A673 (cell line): ENCODE measurements around the gene NACC2. TPM values are rescaled to one million over a fixed set of nuclear protein-coding genes. Genes with fewer than 3 reads are reported as not detected.

ENCODE experiments used
- BruUV-seq: library from RNA; stranded (reverse); fragments of 400-500 nt; replicated peaks from 2 replicates; lab custom pipeline; 2021; lab: Mats Ljungman, UMichigan
- CTCF ChIA-PET: fragments of 300-600 bp; sonication (Branson Sonifier 250); formaldehyde crosslinking; loops from one replicate; lab custom pipeline; 2022; ENCODE audit warnings: antibody characterized with exemption; lab: Charles Lee
- POLR2A ChIA-PET: fragments of 300-600 bp; sonication (Branson Sonifier 250); formaldehyde crosslinking; loops from one replicate; lab custom pipeline; 2022; ENCODE audit warnings: antibody characterized with exemption; ENCODE audit not compliant: low non-redundant PET; lab: Charles Lee
- DNase-seq: peaks from one replicate; pipeline ENCODE4 v3.0.0-alpha.2; 2015; ENCODE audit warnings: low spot score
- H3K27ac ChIP-seq: fragments of 200-600 bp; sonication (generic); 2 replicates; pipeline ENCODE4 v1.5.1; 2016; ENCODE audit warnings: mixed run types, low read depth, mild to moderate bottlenecking, mixed read lengths, antibody characterized with exemption, low read length; ENCODE audit not compliant: poor library complexity, severe bottlenecking
- H3K27me3 ChIP-seq: fragments of 200-600 bp; sonication (generic); replicated peaks from 2 replicates; pipeline ENCODE4 v1.6.1; 2017; ENCODE audit warnings: mixed run types, low read depth, mild to moderate bottlenecking, mixed read lengths, antibody characterized with exemption, low read length; ENCODE audit not compliant: insufficient read depth, poor library complexity
- H3K36me3 ChIP-seq: fragments of 200-600 bp; sonication (generic); 2 replicates; pipeline ENCODE4 v1.6.1; 2016; ENCODE audit warnings: mixed run types, mild to moderate bottlenecking, mixed read lengths, antibody characterized with exemption, low read length; ENCODE audit not compliant: insufficient read depth, poor library complexity, severe bottlenecking
- H3K4me1 ChIP-seq: fragments of 200-600 bp; sonication (generic); 2 replicates; pipeline ENCODE4 v1.6.1; 2017; ENCODE audit warnings: mixed run types, mild to moderate bottlenecking, mixed read lengths, antibody characterized with exemption, low read length; ENCODE audit not compliant: insufficient read depth, poor library complexity, severe bottlenecking
- H3K4me3 ChIP-seq: fragments of 200-600 bp; sonication (generic); 2 replicates; pipeline ENCODE4 v1.5.1; 2016; ENCODE audit warnings: low read depth, mixed run types, mild to moderate bottlenecking, mixed read lengths, low read length; ENCODE audit not compliant: poor library complexity, severe bottlenecking
- H3K9me3 ChIP-seq: fragments of 200-600 bp; sonication (generic); 2 replicates; pipeline ENCODE4 v1.6.1; 2016; ENCODE audit warnings: mixed run types, low read depth, mild to moderate bottlenecking, mixed read lengths, antibody characterized with exemption, low read length; ENCODE audit not compliant: poor library complexity, severe bottlenecking
- CTCF ChIP-seq: fragments of 300-800, 200-600 bp; sonication (generic); conservative IDR thresholded peaks from 2 replicates; pipeline ENCODE4 v1.5.1; 2017; ENCODE audit warnings: low read depth, mild to moderate bottlenecking, antibody characterized with exemption, low read length, moderate library complexity, mixed read lengths
- EZH2 ChIP-seq: fragments of 200-600 bp; sonication (generic); IDR thresholded peaks from 2 replicates; pipeline ENCODE4 v1.6.1; 2017; ENCODE audit warnings: borderline replicate concordance, low read depth, mild to moderate bottlenecking, mixed read lengths, antibody characterized with exemption, low read length; ENCODE audit not compliant: poor library complexity, severe bottlenecking
- intact Hi-C: fragments of 100-400 bp; cut with micrococcal nuclease; formaldehyde crosslinking; loops from one replicate; pipeline ENCODE4 v1.10.0; 2022; ENCODE audit not compliant: unreplicated experiment
- total RNA-seq: library from RNA; stranded (reverse); gene quantifications from 2 replicates; pipeline ENCODE4 v1.2.3, GENCODE V29; 2021

NACC2 gene
- total RNA-seq, 1 experiment from 2014 or later = 19.5 TPM

GRCh38 chr9:136131629-136132511 lies 36.8 kb upstream of the NACC2 start:
- Histone ChIP-seq H3K27me3 (no peaks in the 10 kb centered on the region), H3K9me3 (no peaks in the 10 kb centered on the region), H3K36me3 (no peaks in the 10 kb centered on the region), H3K27ac (no peak overlapping the region), H3K4me3 (peak overlapping the region; percentile 42), H3K4me1 (peaks cover 9% of the 10 kb centered on the region)
- intact Hi-C loops = no loop called here
- TF ChIP-seq CTCF = no peak
- TF ChIP-seq EZH2 = no peak
- ChIA-PET POLR2A (no interaction called here), CTCF (no interaction called here)
- DNase-seq = no peak
- BruUV-seq = no TSS peak

- no peaks in the 10 kb centered on the region for H3K27me3 ChIP-seq
- no peaks in the 10 kb centered on the region for H3K36me3 ChIP-seq
- no peak overlapping the region for H3K27ac ChIP-seq
- no TSS peak for BruUV-seq
- H3K9me3 ChIP-seq = no peaks in the 10 kb centered on the region
- POLR2A ChIA-PET = no interaction called here
- intact Hi-C loops = loop anchor here (10.0 kb wide), 1 partner anchor 334 kb away; no protein-coding TSS in a partner anchor
- no peak overlapping the region for H3K4me3 ChIP-seq
- H3K4me1 ChIP-seq = peaks cover 9% of the 10 kb centered on the region
- TF ChIP-seq EZH2 (no peak), CTCF (no peak)
- CTCF ChIA-PET = no interaction called here
- no peak for DNase-seq
Observed at GRCh38 chr9:136129176-136129575, 34.1 kb upstream of the NACC2 start.

- H3K27me3 ChIP-seq = no peaks in the 10 kb centered on the region
- no TSS peak for BruUV-seq
- H3K36me3 ChIP-seq = no peaks in the 10 kb centered on the region
- no peak for DNase-seq
- peaks cover 2% of the 10 kb centered on the region for H3K4me1 ChIP-seq
- TF ChIP-seq CTCF (no peak), EZH2 (no peak)
- no peak overlapping the region for H3K4me3 ChIP-seq
- CTCF ChIA-PET = no interaction called here
- no peak overlapping the region for H3K27ac ChIP-seq
- POLR2A ChIA-PET = no interaction called here
- no peaks in the 10 kb centered on the region for H3K9me3 ChIP-seq
- intact Hi-C loops = loop anchor here (10.0 kb wide), 1 partner anchor 334 kb away; no protein-coding TSS in a partner anchor
Observed at GRCh38 chr9:136128436-136128835, 33.3 kb upstream of the NACC2 start.
